ENCODE measurements around the gene KLK13.

KLK13 gene

GRCh38 chr19:51107406-51108065, 42.6 kb upstream of the KLK13 start:
- peak overlapping the region; percentile 63 for H3K27ac ChIP-seq
- TF ChIP-seq ZFX (IDR thresholded peaks at IDR 0.05; ENCODE audit: borderline replicate concordance) (no peak), CTCF (IDR thresholded peaks at IDR 0.05) (peak; percentile 31)

- no peak for TF ChIP-seq CTCF (IDR thresholded peaks at IDR 0.05)
- TF ChIP-seq ZFX (IDR thresholded peaks at IDR 0.05; ENCODE audit: borderline replicate concordance), result no peak
- no peak overlapping the region for H3K27ac ChIP-seq
Measured at GRCh38 chr19:51103926-51104341, 39.0 kb upstream of the KLK13 start.

GRCh38 chr19:51102991-51103390, 38.1 kb upstream of the KLK13 start:
- H3K27ac ChIP-seq, result no peak overlapping the region
- no peak for TF ChIP-seq ZFX (IDR thresholded peaks at IDR 0.05; ENCODE audit: borderline replicate concordance)
- no peak for TF ChIP-seq CTCF (IDR thresholded peaks at IDR 0.05)

GRCh38 chr19:51101171-51101865, 36.4 kb upstream of the KLK13 start:
- no peak overlapping the region for H3K27ac ChIP-seq
- TF ChIP-seq ZFX (IDR thresholded peaks at IDR 0.05; ENCODE audit: borderline replicate concordance), result no peak
- no peak for TF ChIP-seq CTCF (IDR thresholded peaks at IDR 0.05)

GRCh38 chr19:51100601-51101000, 35.7 kb upstream of the KLK13 start:
- no peak overlapping the region for H3K27ac ChIP-seq
- TF ChIP-seq CTCF (IDR thresholded peaks at IDR 0.05) (no peak), ZFX (IDR thresholded peaks at IDR 0.05; ENCODE audit: borderline replicate concordance) (no peak)

- no peak overlapping the region for H3K27ac ChIP-seq
- no peak for TF ChIP-seq CTCF (IDR thresholded peaks at IDR 0.05)
- TF ChIP-seq ZFX (IDR thresholded peaks at IDR 0.05; ENCODE audit: borderline replicate concordance), result no peak
Measured at GRCh38 chr19:51099047-51099382, 34.1 kb upstream of the KLK13 start.

- H3K27ac ChIP-seq, result no peak overlapping the region
- TF ChIP-seq CTCF (IDR thresholded peaks at IDR 0.05) (no peak), ZFX (IDR thresholded peaks at IDR 0.05; ENCODE audit: borderline replicate concordance) (no peak)
Measured at GRCh38 chr19:51098365-51099046, 33.6 kb upstream of the KLK13 start.

All from 22Rv1 (cell line).